Heart left ventricle (tissue), 16 donors: Measurements from ENCODE around the gene SSB. TPM values are rescaled to one million over a fixed set of nuclear protein-coding genes. Genes with fewer than 3 reads are reported as not detected.

ENCODE experiments used
- ATAC-seq, 4 donors: fragments of 200-7000 bp; cut with Tn5 transposase; one replicate each; pipeline ENCODE4 v1.9.1; 2020 to 2022; ENCODE audit warnings: moderate library complexity in 4 of 4, mild to moderate bottlenecking in 3 of 4, moderate number of reproducible peaks in 1 of 4
- DNase-seq, 5 donors: peaks; one replicate each; pipeline ENCODE4 v3.0.0-alpha.2; 2020
- H3K27ac ChIP-seq, 12 donors: fragments of 200-600 bp; sonication (generic) in 4 of 12; one replicate each; pipeline versions ENCODE4 v1.5.0 to v1.8.0; 2016 to 2022; ENCODE audit warnings: mild to moderate bottlenecking in 2 of 12
- H3K27me3 ChIP-seq, 9 donors: fragments of 200-600 bp; sonication (generic) in 2 of 9; one replicate each; pipeline versions ENCODE4 v1.5.1 to v1.8.0; 2016 to 2022; ENCODE audit warnings: mild to moderate bottlenecking in 3 of 9
- H3K36me3 ChIP-seq, 9 donors: fragments of 200-600 bp; sonication (generic) in 2 of 9; one replicate each; pipeline versions ENCODE4 v1.5.0 to v1.8.0; 2018 to 2022; ENCODE audit warnings: mild to moderate bottlenecking in 2 of 9
- H3K4me1 ChIP-seq, 12 donors: fragments of 200-600 bp; sonication (generic) in 4 of 12; one replicate each; pipeline versions ENCODE4 v1.5.0 to v1.8.0; 2016 to 2022; ENCODE audit warnings: mild to moderate bottlenecking in 3 of 12
- H3K4me3 ChIP-seq, 12 donors: fragments of 200-600 bp; sonication (generic) in 4 of 12; one replicate each; pipeline versions ENCODE4 v1.5.0 to v1.8.0; 2017 to 2022; ENCODE audit warnings: mild to moderate bottlenecking in 9 of 12, moderate library complexity in 4 of 12
- H3K9me3 ChIP-seq, 12 donors: fragments of 200-600 bp; sonication (generic) in 4 of 12; one replicate each; pipeline versions ENCODE4 v1.5.0 to v1.8.0; 2016 to 2022; ENCODE audit warnings: mild to moderate bottlenecking in 1 of 12
- CTCF ChIP-seq, 12 donors: fragments of 200-600 bp; sonication (generic) in 4 of 12; IDR thresholded peaks; one replicate each; pipeline versions ENCODE4 v1.5.0 to v1.8.0; 2018 to 2022; ENCODE audit warnings: antibody characterized with exemption in 12 of 12, mild to moderate bottlenecking in 5 of 12
- POLR2A ChIP-seq, 2 donors: fragments of 450-650 bp; IDR thresholded peaks; one replicate each; pipeline ENCODE4 v1.6.1; 2017; ENCODE audit warnings: antibody characterized with exemption in 2 of 2, mild to moderate bottlenecking in 2 of 2, moderate library complexity in 2 of 2
- whole genome bisulfite sequencing, 4 donors: extraction: QIAGEN DNeasy Blood & Tissue Kit in 2 of 4; methylation state at CpG; one replicate each; pipeline versions ENCODE4 v1.1.5 to v1.1.7; 2013 to 2018; 5-methylcytosine and 5-hydroxymethylcytosine counted together
- intact Hi-C, 10 donors: fragments of 100-400 bp; cut with DNase I; formaldehyde crosslinking; loops; one replicate each; pipeline versions ENCODE4 v1.11.1 to v1.14.2; 2022
- polyA plus RNA-seq, 2 donors: library from polyadenylated mRNA; stranded (reverse); fragments of 200-250 nt; gene quantifications; one replicate each; pipeline ENCODE4 v1.2.3, GENCODE V29; 2013
- total RNA-seq, 9 donors: library from RNA; depleted of rRNA in 2 of 9; stranded (reverse); fragments of >200 nt in 2 of 9; fragmentation: NEBNext Ultra II Directional in 3 of 9; extraction: Animal tissue kit (Norgen Biotek cat#: 25700) in 3 of 9; gene quantifications; one replicate each; pipeline versions ENCODE4 v1.1.0 to v1.2.4, GENCODE V29; 2016 to 2023
- donor health status: ischemic (EF 13 %, LVEDD 7.1; RV severe dilation, severe dysfunction).
- donor health status: healthy with polysubstance abuse.
- donor health status: DM: no; HTN: yes; CAD: no.
- donor health status: DM: no; HTN: no; CAD: no.
- donor health status: ischemic (EF 25% LVEDD 6.9; RV normal size, moderate dysfunction).
- donor health status: ischemic (EF 25% LVEDD 5.7; RV mildly dilated, moderate dysfunction).
- donor health status: healthy.
- donor health status: DM: yes; HTN: yes; CAD: no.
- donor health status: ischemic (EF 35%, LVEDD 5.7; RV mildly dilated, moderate dysfunction).
- donor health status: nonischemic (EF 11% LVEDD 7.7; RV severe dilation, severe dysfunction).
- donor health status: DM: yes; HTN: yes; CAD: no.
- donor health status: PGD.
- donor health status: ischemic (EF 29% LVEDD 5.4; RV normal size, mild dysfunction).
- donor health status: nonischemic (EF 23%, LVEDD 6.1; RV moderate dilation, normal function).

SSB gene
- total and polyA plus RNA-seq, 11 donors = 37.4 to 94.0 (median 53.9) TPM

- DNase-seq = no peak
- no peaks in the 10 kb centered on the region for H3K9me3 ChIP-seq
- H3K4me1 ChIP-seq = no peaks in the 10 kb centered on the region
- WGBS, 4 donors = 85 to 92% (median 89%) methylated on average over 3 of the region's 3 CpGs
- no peaks in the 10 kb centered on the region for H3K36me3 ChIP-seq
- TF ChIP-seq POLR2A (IDR thresholded peaks at IDR 0.05) (no peak), CTCF (IDR thresholded peaks at IDR 0.05) (no peak)
- no peaks in the 10 kb centered on the region for H3K27me3 ChIP-seq
- peak overlapping the region in 1 of 12 donors; percentile 57 for H3K27ac ChIP-seq
- intact Hi-C loops = no loop called here
- no peak overlapping the region for H3K4me3 ChIP-seq
- ATAC-seq = no peak
Observed at GRCh38 chr2:169775354-169775753, 23.3 kb upstream of the SSB start.

GRCh38 chr2:169775765-169776164 lies 22.9 kb upstream of the SSB start:
- peak in 1 of 4 donors; percentile 45 for ATAC-seq
- Histone ChIP-seq H3K4me3 (no peak overlapping the region), H3K27ac (peak overlapping the region in 1 of 12 donors; percentile 57), H3K4me1 (no peaks in the 10 kb centered on the region), H3K36me3 (no peaks in the 10 kb centered on the region), H3K9me3 (no peaks in the 10 kb centered on the region), H3K27me3 (no peaks in the 10 kb centered on the region)
- WGBS, 4 donors = 33 to 55% (median 47%) methylated on average over 2 of the region's 2 CpGs
- intact Hi-C loops = no loop called here
- TF ChIP-seq POLR2A (IDR thresholded peaks at IDR 0.05) (no peak), CTCF (IDR thresholded peaks at IDR 0.05) (no peak)
- no peak for DNase-seq

GRCh38 chr2:169776252-169776761 lies 22.4 kb upstream of the SSB start:
- H3K27ac ChIP-seq = peak overlapping the region in 1 of 12 donors; percentile 57
- no peak for TF ChIP-seq POLR2A (IDR thresholded peaks at IDR 0.05)
- no peak for TF ChIP-seq CTCF (IDR thresholded peaks at IDR 0.05)
- no peaks in the 10 kb centered on the region for H3K36me3 ChIP-seq
- H3K27me3 ChIP-seq = no peaks in the 10 kb centered on the region
- no peaks in the 10 kb centered on the region for H3K4me1 ChIP-seq
- no peak for DNase-seq
- ATAC-seq = no peak
- no peak overlapping the region for H3K4me3 ChIP-seq
- WGBS, 4 donors = 46 to 77% (median 59%) methylated on average over 2 of the region's 2 CpGs
- H3K9me3 ChIP-seq = no peaks in the 10 kb centered on the region
- intact Hi-C loops = no loop called here

- no peak for DNase-seq
- H3K9me3 ChIP-seq = no peaks in the 10 kb centered on the region
- no peaks in the 10 kb centered on the region for H3K27me3 ChIP-seq
- WGBS, 4 donors = 78 to 82% (median 81%) methylated on average over 3 of the region's 3 CpGs
- intact Hi-C loops = no loop called here
- H3K27ac ChIP-seq = no peak overlapping the region
- no peaks in the 10 kb centered on the region for H3K36me3 ChIP-seq
- H3K4me1 ChIP-seq = no peaks in the 10 kb centered on the region
- no peak overlapping the region for H3K4me3 ChIP-seq
- TF ChIP-seq POLR2A (IDR thresholded peaks at IDR 0.05) (no peak), CTCF (IDR thresholded peaks at IDR 0.05) (no peak)
- ATAC-seq = no peak
Observed at GRCh38 chr2:169778446-169778845, 20.2 kb upstream of the SSB start.
